ENCODE measurements around the gene CEL.
A peak's percentile ranks its signal among the peaks of the same experiment; 100 is the strongest.
"Not testable (repeated sequence)": the region's sequence is repeated elsewhere in the genome, so short reads cannot be mapped to it uniquely, and the experiment has no call there.

The CEL gene

GRCh38 chr9:133040892-133041479 lies 20.8 kb upstream of the CEL start:
- not testable (repeated sequence) for H3K4me3 ChIP-seq (replicated peaks; ENCODE audit: low read depth, low read length)
- DNase-seq (ENCODE audit: low read depth): peak; percentile 56
- TF ChIP-seq, protein P1, sequence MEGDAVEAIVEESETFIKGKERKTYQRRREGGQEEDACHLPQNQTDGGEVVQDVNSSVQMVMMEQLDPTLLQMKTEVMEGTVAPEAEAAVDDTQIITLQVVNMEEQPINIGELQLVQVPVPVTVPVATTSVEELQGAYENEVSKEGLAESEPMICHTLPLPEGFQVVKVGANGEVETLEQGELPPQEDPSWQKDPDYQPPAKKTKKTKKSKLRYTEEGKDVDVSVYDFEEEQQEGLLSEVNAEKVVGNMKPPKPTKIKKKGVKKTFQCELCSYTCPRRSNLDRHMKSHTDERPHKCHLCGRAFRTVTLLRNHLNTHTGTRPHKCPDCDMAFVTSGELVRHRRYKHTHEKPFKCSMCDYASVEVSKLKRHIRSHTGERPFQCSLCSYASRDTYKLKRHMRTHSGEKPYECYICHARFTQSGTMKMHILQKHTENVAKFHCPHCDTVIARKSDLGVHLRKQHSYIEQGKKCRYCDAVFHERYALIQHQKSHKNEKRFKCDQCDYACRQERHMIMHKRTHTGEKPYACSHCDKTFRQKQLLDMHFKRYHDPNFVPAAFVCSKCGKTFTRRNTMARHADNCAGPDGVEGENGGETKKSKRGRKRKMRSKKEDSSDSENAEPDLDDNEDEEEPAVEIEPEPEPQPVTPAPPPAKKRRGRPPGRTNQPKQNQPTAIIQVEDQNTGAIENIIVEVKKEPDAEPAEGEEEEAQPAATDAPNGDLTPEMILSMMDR (IDR thresholded peaks at IDR 0.05; ENCODE audit: low read length, missing control alignments): peak; percentile 57

DNA sequence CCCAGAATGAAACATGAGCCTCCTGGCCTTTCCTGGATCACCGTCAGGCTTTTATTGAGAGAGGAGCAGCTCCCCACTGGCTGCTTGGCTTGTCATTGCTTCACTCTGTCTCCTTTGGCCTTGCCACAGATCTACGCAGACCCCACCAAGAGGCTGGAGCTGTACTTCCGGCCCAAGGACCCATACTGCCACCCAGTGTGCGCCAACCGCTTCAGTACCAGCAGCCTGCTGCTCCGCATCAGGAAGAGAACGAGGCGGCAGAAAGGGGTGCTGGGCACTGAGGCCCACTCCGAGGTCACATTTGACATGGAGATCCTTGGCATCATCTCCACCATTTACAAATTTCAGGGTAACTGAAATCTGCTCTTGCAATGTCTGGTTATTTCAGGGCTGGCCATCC lies 19.8 kb upstream of the CEL start:
- TF ChIP-seq, protein P1 (IDR thresholded peaks at IDR 0.05; ENCODE audit: low read length, missing control alignments): no peak
- no peak overlapping the region for H3K4me3 ChIP-seq (replicated peaks; ENCODE audit: low read depth, low read length)
- DNase-seq (ENCODE audit: low read depth): no peak

DNA sequence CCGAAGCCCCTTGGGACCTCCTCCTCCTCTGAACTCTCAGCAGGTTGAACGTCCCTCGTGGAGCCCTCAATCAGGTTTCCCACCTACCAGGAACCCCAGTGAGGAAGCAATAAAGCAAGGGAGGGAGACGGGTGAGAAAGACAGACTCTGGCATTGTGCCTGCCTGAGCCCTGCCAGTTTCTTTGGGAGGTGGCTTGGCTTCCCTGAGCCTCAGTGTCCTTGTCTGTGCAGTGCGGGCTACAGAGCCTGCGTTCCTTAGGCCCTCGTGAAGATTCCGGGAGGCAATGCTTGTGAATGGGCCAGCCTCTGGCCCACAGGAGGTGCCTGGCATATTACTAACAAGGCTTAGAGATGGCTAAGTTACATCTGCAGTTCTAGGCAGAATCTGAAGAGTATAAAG lies 19.1 kb upstream of the CEL start:
- TF ChIP-seq, protein P1 (IDR thresholded peaks at IDR 0.05; ENCODE audit: low read length, missing control alignments): no peak
- DNase-seq (ENCODE audit: low read depth): no peak
- no peak overlapping the region for H3K4me3 ChIP-seq (replicated peaks; ENCODE audit: low read depth, low read length)

- no peak for DNase-seq (ENCODE audit: low read depth)
- TF ChIP-seq, protein P1 (IDR thresholded peaks at IDR 0.05; ENCODE audit: low read length, missing control alignments): no peak
- H3K4me3 ChIP-seq (replicated peaks; ENCODE audit: low read depth, low read length): no peak overlapping the region
These were observed 18.2 kb upstream of the CEL start for GRCh38 chr9:133043449-133044035.

DNA sequence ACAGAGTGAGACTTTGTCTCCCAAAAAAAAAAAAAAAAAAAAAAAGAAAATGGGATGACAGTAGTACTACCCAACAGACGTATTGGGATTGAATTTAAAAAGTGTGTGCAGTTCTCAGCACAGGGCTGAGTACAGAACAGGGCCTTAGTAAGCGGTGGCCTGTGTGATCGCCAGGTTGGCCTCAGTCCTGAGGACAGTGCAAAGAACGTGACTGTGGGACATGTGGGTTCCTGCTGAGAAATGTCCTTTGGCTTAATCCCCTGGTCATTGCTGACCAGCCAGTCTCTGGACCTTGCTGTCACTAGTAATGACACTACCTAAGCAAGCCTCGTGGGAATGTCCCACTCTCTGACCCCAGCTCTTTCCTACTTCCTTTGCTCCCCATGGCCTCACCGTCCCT lies 17.7 kb upstream of the CEL start:
- no peak overlapping the region for H3K4me3 ChIP-seq (replicated peaks; ENCODE audit: low read depth, low read length)
- TF ChIP-seq, protein P1 (IDR thresholded peaks at IDR 0.05; ENCODE audit: low read length, missing control alignments): no peak
- DNase-seq (ENCODE audit: low read depth): no peak

DNA sequence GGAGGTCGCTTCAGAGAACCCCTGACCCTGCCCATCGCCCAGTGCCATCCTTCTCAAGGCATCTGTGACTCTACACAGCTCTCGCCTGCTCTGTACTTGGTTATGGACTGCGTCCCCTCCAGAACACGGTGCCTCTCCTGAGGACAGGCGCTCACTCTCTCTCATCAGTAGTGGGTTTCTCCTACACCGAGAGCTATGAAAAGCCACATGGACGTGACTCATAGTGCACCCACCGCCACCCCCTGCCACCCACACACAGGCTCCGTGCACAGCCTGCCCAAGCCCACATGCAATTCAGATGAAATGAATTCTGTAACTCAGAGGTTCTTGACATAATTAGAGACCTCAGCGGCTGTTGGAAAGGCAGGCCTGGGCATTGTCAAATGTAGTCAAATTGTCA lies 17.1 kb upstream of the CEL start:
- no peak for DNase-seq (ENCODE audit: low read depth)

More for the DNA sequence above, 17.1 kb upstream of the CEL start:
- TF ChIP-seq, protein P1 (IDR thresholded peaks at IDR 0.05; ENCODE audit: low read length, missing control alignments): no peak
- no peak overlapping the region for H3K4me3 ChIP-seq (replicated peaks; ENCODE audit: low read depth, low read length)

Measured in fibroblast of pulmonary artery (primary cell).